Panc1 (cell line): ENCODE data around the gene C16orf74.

Experiments
- CTCF ChIP-seq: fragments of 450-650 bp; IDR thresholded peaks from 2 replicates; pipeline ENCODE4 v1.5.1; 2017; ENCODE audit warnings: mild to moderate bottlenecking
- POLR2AphosphoS5 ChIP-seq: IDR thresholded peaks from 2 replicates; pipeline ENCODE4 v1.6.1; 2012; ENCODE audit warnings: mild to moderate bottlenecking, low read depth, low read length, moderate library complexity
- REST ChIP-seq, 2 experiments: IDR thresholded peaks; 2 replicates each; pipeline ENCODE4 v1.6.1; 2011 to 2012; ENCODE audit warnings: low read depth in 2 of 2, control low read depth in 1 of 2, low read length in 1 of 2, mild to moderate bottlenecking in 1 of 2, moderate library complexity in 1 of 2; ENCODE audit not compliant: insufficient read depth in 1 of 2
- SIN3A ChIP-seq: IDR thresholded peaks from 2 replicates; pipeline ENCODE4 v1.6.1; 2012; ENCODE audit warnings: low read depth, mild to moderate bottlenecking, low read length, moderate library complexity, borderline replicate concordance; ENCODE audit not compliant: insufficient read depth

GRCh38 chr16:85677383-85677967 is 73.4 kb downstream of the C16orf74 start:
- TF ChIP-seq CTCF: no peak
- TF ChIP-seq REST (IDR thresholded peaks at IDR 0.05; ENCODE audit: insufficient read depth in 1 of 2, low read depth in 2 of 2, low read length in 1 of 2): no peak
- TF ChIP-seq SIN3A: no peak
- TF ChIP-seq POLR2AphosphoS5: no peak
